ENCODE data around the gene TRAF6.

TRAF6 gene

GRCh38 chr11:36441610-36442208 is 68.4 kb downstream of the TRAF6 start:
- TF ChIP-seq USF1 (IDR thresholded peaks at IDR 0.05) (no peak), TAF1 (IDR thresholded peaks at IDR 0.05; ENCODE audit: low read depth) (no peak), REST (IDR thresholded peaks at IDR 0.05; ENCODE audit: low read depth) (no peak), TEAD4 (IDR thresholded peaks at IDR 0.05) (no peak), CREB1 (IDR thresholded peaks at IDR 0.05; ENCODE audit: low read depth) (no peak), TCF12 (IDR thresholded peaks at IDR 0.05; ENCODE audit: low read depth) (no peak), ZBTB7A (IDR thresholded peaks at IDR 0.05; ENCODE audit: low read depth) (no peak), NFIC (IDR thresholded peaks at IDR 0.05) (no peak), MAX (IDR thresholded peaks at IDR 0.05) (no peak), CEBPB (IDR thresholded peaks at IDR 0.05) (no peak), YY1 (IDR thresholded peaks at IDR 0.05; ENCODE audit: low read depth) (no peak), RAD21 (IDR thresholded peaks at IDR 0.05; ENCODE audit: low read depth) (no peak)

- TF ChIP-seq MAX (IDR thresholded peaks at IDR 0.05): no peak
- no peak for TF ChIP-seq TCF12 (IDR thresholded peaks at IDR 0.05; ENCODE audit: low read depth)
- no peak for TF ChIP-seq NFIC (IDR thresholded peaks at IDR 0.05)
- TF ChIP-seq RAD21 (IDR thresholded peaks at IDR 0.05; ENCODE audit: low read depth): no peak
- TF ChIP-seq TEAD4 (IDR thresholded peaks at IDR 0.05): no peak
- TF ChIP-seq EGR1 (IDR thresholded peaks at IDR 0.05): no peak
- TF ChIP-seq REST (IDR thresholded peaks at IDR 0.05; ENCODE audit: low read depth): no peak
- no peak for TF ChIP-seq USF1 (IDR thresholded peaks at IDR 0.05)
- no peak for TF ChIP-seq TAF1 (IDR thresholded peaks at IDR 0.05; ENCODE audit: low read depth)
Observed at GRCh38 chr11:36438126-36438525, 71.9 kb downstream of the TRAF6 start.

- TF ChIP-seq TEAD4 (IDR thresholded peaks at IDR 0.05) (no peak), EP300 (IDR thresholded peaks at IDR 0.05; ENCODE audit: borderline replicate concordance) (no peak), CREB1 (IDR thresholded peaks at IDR 0.05; ENCODE audit: low read depth) (no peak), REST (IDR thresholded peaks at IDR 0.05; ENCODE audit: low read depth) (no peak), FOXM1 (IDR thresholded peaks at IDR 0.05; ENCODE audit: borderline replicate concordance, low read depth) (no peak), TCF12 (IDR thresholded peaks at IDR 0.05; ENCODE audit: low read depth) (no peak), EGR1 (IDR thresholded peaks at IDR 0.05) (no peak), RAD21 (IDR thresholded peaks at IDR 0.05; ENCODE audit: low read depth) (no peak), TAF1 (IDR thresholded peaks at IDR 0.05; ENCODE audit: low read depth) (no peak), NFIC (IDR thresholded peaks at IDR 0.05) (no peak), MAX (IDR thresholded peaks at IDR 0.05) (no peak), YY1 (IDR thresholded peaks at IDR 0.05; ENCODE audit: low read depth) (no peak)
Observed at GRCh38 chr11:36437413-36437812, 72.7 kb downstream of the TRAF6 start.
